T-helper 1 cell treated with Interleukin-12 subunit alpha and Interleukin-12 subunit beta and Interleukin-4 antibody, amounts not matched to agents 30 ng/mL and 1 ng/mL, for 36 hours (primary cell): ENCODE measurements around the gene ADAMTS2. TPM values are rescaled to one million over a fixed set of nuclear protein-coding genes. Genes with fewer than 3 reads are reported as not detected.

Experiments used
- intact Hi-C: fragments of 100-400 bp; cut with micrococcal nuclease; formaldehyde crosslinking; loops from one replicate; pipeline ENCODE4 v1.15.1; 2024
- total RNA-seq: library from RNA; stranded (reverse); gene quantifications from 2 replicates; pipeline ENCODE4 v1.2.3, GENCODE V29; 2022

ADAMTS2 gene
- total RNA-seq, 1 donor from 2014 or later = not detected

GRCh38 chr5:179278546-179278945, 66.7 kb downstream of the ADAMTS2 start:
- intact Hi-C loops = no loop called here

GRCh38 chr5:179278119-179278518, 67.1 kb downstream of the ADAMTS2 start:
- intact Hi-C loops = no loop called here

GRCh38 chr5:179276838-179277395, 68.3 kb downstream of the ADAMTS2 start:
- intact Hi-C loops = no loop called here

- intact Hi-C loops = no loop called here
Measured at GRCh38 chr5:179275941-179276837, 69.1 kb downstream of the ADAMTS2 start.

GRCh38 chr5:179275381-179275878, 69.8 kb downstream of the ADAMTS2 start:
- intact Hi-C loops = no loop called here

GRCh38 chr5:179274321-179275315, 70.6 kb downstream of the ADAMTS2 start:
- intact Hi-C loops = no loop called here

GRCh38 chr5:179273441-179274145, 71.7 kb downstream of the ADAMTS2 start:
- intact Hi-C loops = no loop called here

- intact Hi-C loops = no loop called here
Measured at GRCh38 chr5:179273073-179273435, 72.2 kb downstream of the ADAMTS2 start.

- intact Hi-C loops = no loop called here
Measured at GRCh38 chr5:179272326-179273072, 72.8 kb downstream of the ADAMTS2 start.

GRCh38 chr5:179271821-179272325, 73.4 kb downstream of the ADAMTS2 start:
- intact Hi-C loops = no loop called here

GRCh38 chr5:179271428-179271734, 73.9 kb downstream of the ADAMTS2 start:
- intact Hi-C loops = no loop called here

- intact Hi-C loops = no loop called here
Measured at GRCh38 chr5:179270581-179271427, 74.5 kb downstream of the ADAMTS2 start.

- intact Hi-C loops = no loop called here
Measured at GRCh38 chr5:179269781-179270543, 75.3 kb downstream of the ADAMTS2 start.

GRCh38 chr5:179268966-179269693, 76.1 kb downstream of the ADAMTS2 start:
- intact Hi-C loops = no loop called here

GRCh38 chr5:179268399-179268952, 76.8 kb downstream of the ADAMTS2 start:
- intact Hi-C loops = no loop called here

- intact Hi-C loops = no loop called here
Measured at GRCh38 chr5:179267671-179268083, 77.6 kb downstream of the ADAMTS2 start.

- intact Hi-C loops = no loop called here
Measured at GRCh38 chr5:179267071-179267670, 78.1 kb downstream of the ADAMTS2 start.
